Activated CD8-positive, alpha-beta memory T cell treated with anti-CD3 and anti-CD28 coated beads for 4 hours (primary cell): ENCODE results near the gene VWCE.
"Not testable (repeated sequence)": the region's sequence is repeated elsewhere in the genome, so short reads cannot be mapped to it uniquely, and the experiment has no call there.

Source experiments
- DNase-seq, 2 donors: peaks; one replicate each; pipeline ENCODE4 v3.0.0-alpha.2; 2020; ENCODE audit warnings: low read depth in 2 of 2

The VWCE gene

DNA sequence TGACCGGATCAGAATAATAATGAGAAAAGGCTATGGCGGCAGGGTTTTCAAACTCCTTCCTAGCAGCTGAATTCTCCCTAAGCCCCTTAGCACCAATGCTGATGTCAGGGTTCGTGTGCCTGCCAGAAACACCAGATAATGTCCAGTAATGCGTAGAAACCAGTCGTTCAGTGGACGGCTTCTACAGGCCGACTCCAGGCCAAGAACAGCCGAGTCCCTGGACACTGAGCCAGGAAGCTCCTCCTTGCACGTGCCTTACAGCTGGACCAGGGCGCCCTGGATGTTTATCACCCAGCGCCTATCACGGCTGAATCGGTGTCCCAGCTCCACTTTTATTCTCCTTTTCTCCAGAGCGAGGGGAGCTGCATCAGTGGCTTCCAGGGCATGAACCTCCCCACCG is 82.9 kb downstream of the VWCE start:
- DNase-seq = not testable (repeated sequence)

DNA sequence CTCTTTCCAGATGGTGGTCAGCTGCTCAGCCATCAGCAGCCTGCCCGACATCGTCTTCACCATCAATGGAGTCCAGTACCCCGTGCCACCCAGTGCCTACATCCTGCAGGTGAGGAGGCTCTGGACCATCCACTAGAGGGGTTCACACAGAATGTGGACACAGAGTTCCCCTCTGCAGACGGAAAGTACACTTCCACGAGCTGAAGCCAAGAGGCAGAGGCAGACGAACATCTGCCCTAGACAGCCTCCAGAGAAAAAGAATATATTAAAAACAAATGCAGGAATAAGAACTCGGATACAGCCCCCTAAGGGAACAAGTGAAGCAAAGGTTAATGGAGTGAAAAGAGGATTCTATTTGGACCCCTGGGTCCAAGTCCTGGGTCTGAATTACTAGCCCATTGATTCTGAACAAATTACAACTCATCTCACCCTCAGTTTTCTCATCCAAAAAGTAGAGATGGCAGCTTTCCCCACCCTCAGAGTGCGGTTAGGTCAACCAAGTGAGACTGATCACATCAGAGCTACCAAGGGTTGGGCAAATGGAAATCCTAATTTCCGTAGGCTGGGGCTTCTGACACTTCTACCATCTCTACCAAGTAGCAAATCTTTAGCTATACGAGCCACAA is 83.7 kb downstream of the VWCE start:
- DNase-seq = not testable (repeated sequence)

GRCh38 chr11:61210629-61211028 is 84.5 kb downstream of the VWCE start:
- DNase-seq = not testable (repeated sequence)
